Activated naive CD8-positive, alpha-beta T cell treated with anti-CD3 and anti-CD28 coated beads, Interleukin-2, amount 10 ng/mL, durations not matched to agents 7 days and 5 days (primary cell): ENCODE results near the gene MAP10. TPM values are rescaled to one million over a fixed set of nuclear protein-coding genes. Genes with fewer than 3 reads are reported as not detected.

Experiments
- ATAC-seq: fragments of 150-1000 bp; cut with Tn5 transposase; one replicate; pipeline ENCODE4 v1.10.0; 2021; ENCODE audit warnings: low read depth, moderate library complexity
- POLR2A ChIA-PET: fragments of 350-600 bp; sonication (Branson Sonifier 250); formaldehyde crosslinking; loops from one replicate; lab custom pipeline; 2021; ENCODE audit warnings: antibody characterized with exemption; lab: Charles Lee
- DNase-seq: peaks from one replicate; pipeline ENCODE4 v3.0.0; 2021
- H3K27ac Mint-ChIP-seq: one replicate; pipeline ENCODE4 v1.8.0; 2022; ENCODE audit warnings: mild to moderate bottlenecking, mixed read lengths
- H3K27me3 Mint-ChIP-seq: one replicate; pipeline ENCODE4 v1.8.0; 2022; ENCODE audit warnings: mild to moderate bottlenecking, moderate library complexity, mixed read lengths
- H3K36me3 Mint-ChIP-seq: one replicate; pipeline ENCODE4 v1.8.0; 2021; ENCODE audit warnings: mild to moderate bottlenecking, mixed read lengths
- H3K4me1 Mint-ChIP-seq: one replicate; pipeline ENCODE4 v1.8.0; 2021; ENCODE audit warnings: mixed read lengths
- H3K4me3 Mint-ChIP-seq: one replicate; pipeline ENCODE4 v1.8.0; 2022; ENCODE audit warnings: mild to moderate bottlenecking, moderate library complexity, mixed read lengths
- H3K9me3 Mint-ChIP-seq: one replicate; pipeline ENCODE4 v1.8.0; 2021; ENCODE audit warnings: mixed read lengths
- total RNA-seq, 2 experiments: library from RNA; stranded (reverse); gene quantifications; one replicate each; pipeline ENCODE4 v1.2.3, GENCODE V29; 2021

Gene MAP10
- total RNA-seq, 2 experiments from 2014 or later = 4.0 to 4.5 TPM

DNA sequence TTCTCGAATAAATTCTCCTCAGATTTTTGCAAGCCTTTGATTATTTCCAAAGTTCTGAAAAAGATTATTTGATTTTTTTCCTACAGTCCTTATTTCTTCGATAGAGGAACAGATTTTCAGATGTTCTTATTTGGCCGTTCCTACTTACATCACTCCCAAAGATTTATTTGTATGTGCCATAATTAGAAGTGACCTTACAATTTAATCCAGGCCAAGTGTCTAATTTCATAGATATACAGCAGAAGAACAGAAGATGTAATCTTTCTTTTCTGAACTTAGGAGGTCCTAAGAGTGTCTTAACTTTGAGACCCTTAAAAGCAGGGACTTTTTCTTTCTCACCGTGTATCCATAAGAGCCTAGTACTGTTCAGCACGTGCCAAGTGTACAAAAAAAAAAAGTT, 46.3 kb downstream of the MAP10 start:
- Mint-ChIP-seq H3K9me3 (no peaks in the 10 kb centered on the region), H3K27me3 (peaks cover 10% of the 10 kb centered on the region), H3K4me1 (no peaks in the 10 kb centered on the region), H3K36me3 (no peaks in the 10 kb centered on the region), H3K27ac (no peak overlapping the region), H3K4me3 (no peak overlapping the region)
- DNase-seq (no peak), ATAC-seq (no peak)
- POLR2A ChIA-PET = no interaction called here

DNA sequence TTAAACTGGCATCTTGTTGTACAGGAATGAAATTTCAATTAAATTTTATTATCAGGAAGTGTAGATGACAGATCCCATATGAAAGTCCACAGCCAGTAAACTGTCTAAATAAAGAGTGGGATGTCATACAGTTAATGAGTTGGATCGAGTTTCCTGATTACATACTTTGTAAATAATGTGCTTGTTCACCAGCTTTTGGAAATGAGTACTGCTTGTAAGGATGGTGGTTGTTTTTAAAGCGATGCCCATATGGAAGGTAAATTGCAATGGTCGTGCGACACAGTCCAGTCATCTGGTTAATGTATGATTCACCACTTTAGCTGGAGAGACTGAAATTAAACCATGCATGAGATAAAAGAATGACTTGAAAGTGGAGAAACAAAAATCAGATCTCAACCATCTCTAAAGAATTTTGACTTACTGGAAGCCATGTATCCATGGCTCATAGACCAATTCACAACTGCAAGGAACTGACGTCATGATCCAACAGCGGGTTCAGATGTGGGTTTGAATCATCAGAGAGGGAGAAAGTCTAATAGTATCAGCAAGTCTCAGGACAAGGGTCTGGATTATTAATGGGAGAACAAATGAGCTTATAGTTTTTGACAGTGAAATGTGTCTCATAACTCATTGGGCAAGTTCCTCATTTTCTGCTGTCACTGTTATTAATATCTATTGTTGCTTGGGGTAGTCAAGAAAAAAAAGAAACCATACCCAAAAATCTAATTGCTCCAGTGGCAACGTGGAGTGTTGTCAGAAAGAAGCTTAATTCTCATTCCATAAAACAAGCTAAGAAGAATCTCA, 49.0 kb downstream of the MAP10 start:
- DNase-seq (no peak), ATAC-seq (no peak)
- Mint-ChIP-seq H3K27ac (no peak overlapping the region), H3K4me1 (no peaks in the 10 kb centered on the region), H3K4me3 (no peak overlapping the region), H3K36me3 (peaks cover 1% of the 10 kb centered on the region), H3K27me3 (peaks cover 20% of the 10 kb centered on the region), H3K9me3 (no peaks in the 10 kb centered on the region)
- POLR2A ChIA-PET = no interaction called here

DNA sequence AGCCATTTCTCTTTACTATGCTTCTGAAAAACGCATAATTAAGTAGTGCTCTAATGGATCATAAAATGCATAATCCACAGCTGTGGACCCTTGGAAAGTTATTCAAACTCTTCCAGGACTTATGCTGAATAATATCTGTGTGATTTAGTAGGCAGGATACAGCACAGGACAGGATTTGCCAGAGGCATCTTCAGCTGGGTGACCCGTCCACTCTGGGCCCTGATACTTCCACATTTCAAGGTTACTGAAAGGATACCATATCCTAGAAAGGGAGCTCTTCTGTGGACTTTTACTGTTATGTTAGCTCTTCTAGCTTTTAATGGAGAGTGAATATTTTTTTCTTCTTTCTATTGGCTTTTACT, 49.6 kb downstream of the MAP10 start:
- no peaks in the 10 kb centered on the region for H3K9me3 Mint-ChIP-seq
- H3K4me3 Mint-ChIP-seq = no peak overlapping the region
- DNase-seq = no peak
- H3K36me3 Mint-ChIP-seq = peaks cover 1% of the 10 kb centered on the region
- POLR2A ChIA-PET = no interaction called here
- H3K27ac Mint-ChIP-seq = no peak overlapping the region
- peaks cover 22% of the 10 kb centered on the region for H3K27me3 Mint-ChIP-seq
- no peak for ATAC-seq
- no peaks in the 10 kb centered on the region for H3K4me1 Mint-ChIP-seq

DNA sequence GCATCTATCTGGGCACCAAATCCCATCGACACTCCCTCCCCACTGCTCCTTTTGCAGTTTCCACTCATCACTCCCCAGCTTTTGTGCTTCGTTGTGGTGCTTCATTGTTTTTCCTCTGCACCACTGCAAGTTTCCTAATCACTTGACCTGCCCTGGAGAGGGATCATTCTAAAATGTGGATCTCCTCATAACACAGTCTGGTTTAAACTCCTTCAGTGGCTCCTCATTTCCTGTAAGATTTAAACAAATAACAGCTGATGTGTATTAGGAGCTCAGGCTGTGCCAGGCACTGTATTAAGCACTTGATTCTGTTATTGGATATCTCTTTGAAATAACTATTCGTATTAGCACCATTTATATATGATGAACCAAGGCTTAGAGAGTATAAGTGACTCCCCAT, 51.3 kb downstream of the MAP10 start:
- Mint-ChIP-seq H3K27me3 (peaks cover 22% of the 10 kb centered on the region), H3K4me3 (no peak overlapping the region), H3K4me1 (no peaks in the 10 kb centered on the region), H3K27ac (no peak overlapping the region), H3K9me3 (no peaks in the 10 kb centered on the region), H3K36me3 (peaks cover 1% of the 10 kb centered on the region)
- POLR2A ChIA-PET = interaction anchor here (0.5 kb wide), 1 partner anchor 775 kb away, joined by 3 read pairs; no protein-coding TSS in a partner anchor
- DNase-seq = no peak
- ATAC-seq = no peak

Other genes starting within 250 kb of the MAP10 start
- gene SIPA1L2, start 175.3 kb upstream of the MAP10 start, total RNA-seq = 1 to 10 TPM in 1 of 2 experiments, under 1 TPM in 1; 0.86 to 1.1 TPM
- gene NTPCR, start 145.2 kb downstream of the MAP10 start, total RNA-seq = 10 to 100 TPM; 26.2 to 27.1 TPM